Coronary artery (tissue), 2 donors: Measurements from ENCODE around the gene SLX9.
A peak's percentile ranks its signal among the peaks of the same experiment; 100 is the strongest.
"Not testable (repeated sequence)": the region's sequence is repeated elsewhere in the genome, so short reads cannot be mapped to it uniquely, and the experiment has no call there.

Source experiments
- DNase-seq: peaks from one replicate; pipeline ENCODE4 v3.0.0-alpha.2; 2017; ENCODE audit warnings: low spot score
- H3K27ac ChIP-seq, 2 donors: fragments of 200-600 bp; sonication (generic); one replicate each; pipeline ENCODE4 v1.5.1; 2016 to 2019
- H3K4me3 ChIP-seq: fragments of 200-600 bp; sonication (generic); 2 replicates; pipeline ENCODE4 v1.5.1; 2016; ENCODE audit warnings: mild to moderate bottlenecking, moderate library complexity
- TF ChIP-seq, protein P1 (sequence below): fragments of 200-600 bp; sonication (generic); IDR thresholded peaks from one replicate; pipeline ENCODE4 v1.5.1; 2019; ENCODE audit warnings: antibody characterized with exemption

Gene SLX9

GRCh38 chr21:44975720-44976555, 36.1 kb downstream of the SLX9 start:
- TF ChIP-seq, protein P1, sequence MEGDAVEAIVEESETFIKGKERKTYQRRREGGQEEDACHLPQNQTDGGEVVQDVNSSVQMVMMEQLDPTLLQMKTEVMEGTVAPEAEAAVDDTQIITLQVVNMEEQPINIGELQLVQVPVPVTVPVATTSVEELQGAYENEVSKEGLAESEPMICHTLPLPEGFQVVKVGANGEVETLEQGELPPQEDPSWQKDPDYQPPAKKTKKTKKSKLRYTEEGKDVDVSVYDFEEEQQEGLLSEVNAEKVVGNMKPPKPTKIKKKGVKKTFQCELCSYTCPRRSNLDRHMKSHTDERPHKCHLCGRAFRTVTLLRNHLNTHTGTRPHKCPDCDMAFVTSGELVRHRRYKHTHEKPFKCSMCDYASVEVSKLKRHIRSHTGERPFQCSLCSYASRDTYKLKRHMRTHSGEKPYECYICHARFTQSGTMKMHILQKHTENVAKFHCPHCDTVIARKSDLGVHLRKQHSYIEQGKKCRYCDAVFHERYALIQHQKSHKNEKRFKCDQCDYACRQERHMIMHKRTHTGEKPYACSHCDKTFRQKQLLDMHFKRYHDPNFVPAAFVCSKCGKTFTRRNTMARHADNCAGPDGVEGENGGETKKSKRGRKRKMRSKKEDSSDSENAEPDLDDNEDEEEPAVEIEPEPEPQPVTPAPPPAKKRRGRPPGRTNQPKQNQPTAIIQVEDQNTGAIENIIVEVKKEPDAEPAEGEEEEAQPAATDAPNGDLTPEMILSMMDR: no peak
- no peak for DNase-seq
- Histone ChIP-seq H3K4me3 (no peak overlapping the region), H3K27ac (peak overlapping the region in 1 of 2 donors; percentile 55)

DNA sequence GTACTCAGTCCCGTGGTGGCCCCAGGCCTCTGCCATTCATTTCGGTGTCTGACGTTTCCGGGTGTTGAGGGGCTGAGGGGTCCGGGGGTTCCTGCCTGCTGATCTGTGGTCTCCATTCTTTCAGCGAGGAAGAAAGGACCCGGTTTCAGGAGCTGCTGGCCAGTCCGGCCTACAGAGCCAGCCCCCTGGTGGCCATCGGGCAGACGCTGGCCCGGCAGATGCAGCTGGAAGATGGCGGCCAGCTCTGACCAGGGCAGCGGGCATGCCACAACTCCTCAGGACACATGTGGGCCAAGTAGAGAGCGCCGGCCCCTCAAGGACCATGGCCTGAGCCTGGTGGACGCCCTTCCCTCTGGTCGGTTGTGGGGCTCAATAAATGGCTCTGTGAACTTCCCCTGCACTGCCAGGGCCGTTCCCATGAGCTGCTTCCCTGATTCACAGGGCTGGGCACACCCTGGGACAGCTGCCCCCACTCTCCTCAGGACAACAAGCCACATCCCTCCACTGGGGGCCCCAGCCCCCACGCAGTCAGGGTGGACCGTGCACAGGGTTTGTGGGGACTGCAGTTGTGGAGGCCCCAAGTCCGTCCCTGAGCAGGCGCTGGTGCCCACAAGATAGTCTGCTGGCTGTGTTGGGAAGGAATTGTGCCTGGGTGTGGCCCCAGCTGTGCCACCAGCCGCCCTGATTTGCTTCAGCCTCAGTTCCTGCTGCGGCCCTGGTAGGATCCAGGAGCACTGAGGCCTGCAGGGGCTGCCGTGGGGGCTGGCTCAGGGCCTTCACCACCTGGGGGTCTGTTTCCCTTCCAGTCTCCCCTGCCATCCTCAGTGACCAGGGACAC, 36.9 kb downstream of the SLX9 start:
- H3K4me3 ChIP-seq, DNase-seq: not testable (repeated sequence)
- H3K27ac ChIP-seq: peak overlapping the region in 1 of 2 donors; percentile 55

DNA sequence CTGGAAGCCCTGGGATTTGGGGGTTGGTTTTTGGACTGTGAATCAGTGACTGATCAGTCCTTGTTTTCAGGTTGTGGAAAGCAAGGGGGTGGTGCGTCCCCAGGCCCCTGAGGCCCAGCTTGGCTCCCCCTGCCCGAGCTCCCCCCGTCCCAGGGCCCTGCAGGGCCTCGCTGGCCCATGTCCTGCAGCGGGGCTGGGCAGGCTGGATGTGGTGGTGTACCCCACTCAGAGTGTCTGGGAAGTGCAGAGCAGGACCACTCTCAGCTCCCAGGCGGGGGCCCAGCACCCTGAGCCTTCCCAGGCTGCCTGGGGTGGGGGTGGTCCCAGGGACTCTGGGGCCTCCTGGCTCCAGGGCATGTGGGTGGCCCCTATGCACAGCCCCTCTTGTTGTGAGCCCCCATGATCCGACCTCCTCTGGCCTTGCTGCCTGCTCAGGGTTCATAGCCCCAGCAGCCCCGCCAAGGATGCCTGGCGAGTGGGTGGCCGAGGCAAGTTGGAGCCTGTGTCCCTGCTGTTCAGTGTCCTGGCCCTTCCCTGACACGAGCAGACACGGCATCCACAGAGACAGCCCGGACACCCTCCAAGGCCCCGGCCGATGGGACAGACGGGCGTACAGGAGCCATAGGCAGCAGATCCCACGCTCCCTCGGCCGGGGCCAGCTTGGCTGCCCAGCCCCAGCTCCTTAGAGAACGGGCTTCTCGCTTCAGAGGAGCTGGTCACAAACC, 37.9 kb downstream of the SLX9 start:
- Histone ChIP-seq H3K27ac (peak overlapping the region in 1 of 2 donors; percentile 55), H3K4me3 (no peak overlapping the region)
- DNase-seq: no peak
- TF ChIP-seq, protein P1: no peak

DNA sequence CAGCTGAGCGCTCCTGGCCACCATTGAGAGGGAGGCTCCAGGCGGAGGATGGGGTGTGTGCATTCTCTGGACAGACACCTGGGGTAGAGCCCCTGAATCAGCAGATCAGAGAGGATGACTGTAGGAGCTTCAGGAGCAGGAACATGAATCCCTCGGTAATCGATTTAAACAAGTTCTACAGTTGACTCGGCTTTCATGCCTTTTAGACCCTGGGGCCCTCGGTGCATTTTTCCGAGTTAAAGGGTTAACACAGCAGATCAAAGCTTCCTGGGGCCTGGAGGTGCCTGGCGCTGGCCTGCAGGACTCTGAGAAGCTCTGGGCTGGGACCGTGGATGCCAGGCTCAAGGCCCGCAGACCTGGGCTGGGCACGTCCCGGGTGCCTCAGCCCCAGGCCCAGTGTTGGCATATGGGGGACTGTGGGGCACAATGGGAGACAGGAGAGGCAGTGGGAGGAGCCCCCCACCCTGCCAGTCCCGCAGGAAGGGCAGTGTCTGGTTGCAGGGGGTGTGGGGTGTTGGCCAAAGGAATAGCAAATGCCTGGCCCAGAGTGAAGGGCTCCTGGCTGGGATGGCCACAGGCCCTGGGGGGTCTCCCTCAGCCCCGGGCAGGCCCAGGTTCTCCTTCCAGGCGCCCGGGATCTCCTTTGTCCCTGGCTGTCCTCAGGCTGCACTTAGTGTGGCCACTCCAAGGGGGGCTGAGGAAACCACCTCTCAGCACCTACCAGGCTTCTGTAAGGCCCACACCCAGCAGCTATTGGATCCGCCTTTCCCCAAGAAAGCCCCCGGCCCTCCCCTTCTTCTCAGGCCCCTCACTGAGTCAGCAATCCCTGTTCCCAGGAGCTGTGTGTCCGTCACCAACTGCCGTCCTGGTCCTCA, 40.1 kb downstream of the SLX9 start:
- Histone ChIP-seq H3K4me3 (no peak overlapping the region), H3K27ac (peak overlapping the region; percentile 78 to 99)
- TF ChIP-seq, protein P1: no peak
- DNase-seq: no peak

DNA sequence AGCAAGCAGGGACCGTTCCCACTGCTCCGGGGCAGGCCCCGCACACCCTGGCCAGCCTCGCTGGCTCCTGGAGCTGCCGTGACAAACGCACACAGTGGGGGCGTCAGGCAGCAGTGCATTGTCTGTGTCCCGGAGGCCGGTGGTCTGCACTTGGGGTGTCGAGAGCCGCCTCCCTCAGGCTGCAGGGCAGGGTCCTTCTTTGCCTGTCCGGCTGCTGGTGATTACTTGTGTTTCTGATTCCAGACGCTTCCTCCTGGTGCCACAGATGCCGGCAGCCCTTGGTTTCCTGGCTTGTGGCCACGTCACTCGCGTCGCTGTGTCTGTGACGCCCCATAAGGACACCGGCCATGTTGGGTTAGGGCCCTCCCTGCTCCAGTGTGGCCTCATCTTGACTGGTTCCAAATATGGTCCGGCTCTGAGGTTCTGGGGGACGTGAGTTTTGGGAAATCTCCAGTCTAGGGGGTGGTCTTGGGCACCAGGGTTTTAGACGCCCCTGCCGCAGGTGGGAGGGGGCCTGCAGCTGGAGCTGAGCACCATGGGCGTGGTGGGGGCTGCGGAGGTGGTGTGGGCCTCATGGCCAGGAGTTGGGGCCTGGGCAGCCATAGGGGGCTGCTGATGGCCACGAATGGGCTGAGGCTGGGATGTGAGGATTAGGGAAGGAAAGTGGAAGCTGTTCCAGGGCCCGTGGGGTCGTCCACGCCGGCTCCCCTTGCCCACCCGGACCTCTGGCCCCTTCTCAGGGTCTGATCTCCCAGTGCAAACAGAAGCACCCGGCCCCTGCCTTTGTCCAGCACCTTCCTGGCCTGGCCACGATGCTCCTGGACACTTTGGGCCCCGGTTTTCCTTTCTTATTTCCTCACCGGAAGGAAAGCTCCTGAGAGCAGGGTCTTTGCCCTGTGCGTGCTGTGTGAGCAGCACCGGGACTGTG, 41.0 kb downstream of the SLX9 start:
- H3K4me3 ChIP-seq: no peak overlapping the region
- DNase-seq: no peak
- peak overlapping the region; percentile 78 to 99 for H3K27ac ChIP-seq
- TF ChIP-seq, protein P1: no peak

GRCh38 chr21:44982558-44983250, 42.9 kb downstream of the SLX9 start:
- H3K27ac ChIP-seq: peak overlapping the region; percentile 92 to 99

More at GRCh38 chr21:44982558-44983250, 42.9 kb downstream of the SLX9 start:
- TF ChIP-seq, protein P1: no peak
- peak overlapping the region; percentile 14 for H3K4me3 ChIP-seq
- peak; percentile 97 for DNase-seq
